ENCODE data around the gene STARD5.

Gene STARD5

GRCh38 chr15:81271761-81272644, 51.9 kb downstream of the STARD5 start:
- H3K27ac ChIP-seq (replicated peaks), result no peak overlapping the region
- no peak for TF ChIP-seq GABPA (IDR thresholded peaks at IDR 0.05; ENCODE audit: low read depth)
- TF ChIP-seq POLR2AphosphoS5 (IDR thresholded peaks at IDR 0.05; ENCODE audit: low read depth), result no peak
- TF ChIP-seq, protein P1, sequence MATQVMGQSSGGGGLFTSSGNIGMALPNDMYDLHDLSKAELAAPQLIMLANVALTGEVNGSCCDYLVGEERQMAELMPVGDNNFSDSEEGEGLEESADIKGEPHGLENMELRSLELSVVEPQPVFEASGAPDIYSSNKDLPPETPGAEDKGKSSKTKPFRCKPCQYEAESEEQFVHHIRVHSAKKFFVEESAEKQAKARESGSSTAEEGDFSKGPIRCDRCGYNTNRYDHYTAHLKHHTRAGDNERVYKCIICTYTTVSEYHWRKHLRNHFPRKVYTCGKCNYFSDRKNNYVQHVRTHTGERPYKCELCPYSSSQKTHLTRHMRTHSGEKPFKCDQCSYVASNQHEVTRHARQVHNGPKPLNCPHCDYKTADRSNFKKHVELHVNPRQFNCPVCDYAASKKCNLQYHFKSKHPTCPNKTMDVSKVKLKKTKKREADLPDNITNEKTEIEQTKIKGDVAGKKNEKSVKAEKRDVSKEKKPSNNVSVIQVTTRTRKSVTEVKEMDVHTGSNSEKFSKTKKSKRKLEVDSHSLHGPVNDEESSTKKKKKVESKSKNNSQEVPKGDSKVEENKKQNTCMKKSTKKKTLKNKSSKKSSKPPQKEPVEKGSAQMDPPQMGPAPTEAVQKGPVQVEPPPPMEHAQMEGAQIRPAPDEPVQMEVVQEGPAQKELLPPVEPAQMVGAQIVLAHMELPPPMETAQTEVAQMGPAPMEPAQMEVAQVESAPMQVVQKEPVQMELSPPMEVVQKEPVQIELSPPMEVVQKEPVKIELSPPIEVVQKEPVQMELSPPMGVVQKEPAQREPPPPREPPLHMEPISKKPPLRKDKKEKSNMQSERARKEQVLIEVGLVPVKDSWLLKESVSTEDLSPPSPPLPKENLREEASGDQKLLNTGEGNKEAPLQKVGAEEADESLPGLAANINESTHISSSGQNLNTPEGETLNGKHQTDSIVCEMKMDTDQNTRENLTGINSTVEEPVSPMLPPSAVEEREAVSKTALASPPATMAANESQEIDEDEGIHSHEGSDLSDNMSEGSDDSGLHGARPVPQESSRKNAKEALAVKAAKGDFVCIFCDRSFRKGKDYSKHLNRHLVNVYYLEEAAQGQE (IDR thresholded peaks at IDR 0.05; ENCODE audit: insufficient replicate concordance, low read depth), result no peak
- no peak for TF ChIP-seq CTCF (IDR thresholded peaks at IDR 0.05; ENCODE audit: insufficient read depth, low read length)
- no peak for TF ChIP-seq SPI1 (IDR thresholded peaks at IDR 0.05; ENCODE audit: borderline replicate concordance, low read depth)
- DNase-seq (ENCODE audit: low read depth in 1 of 2, low spot score in 1 of 2), result no peak

GRCh38 chr15:81270781-81271491, 53.0 kb downstream of the STARD5 start:
- Histone ChIP-seq H3K27ac (replicated peaks) (no peak overlapping the region), H3K4me3 (replicated peaks; ENCODE audit: insufficient read depth, low read length) (no peak overlapping the region), H3K27me3 (ENCODE audit: insufficient read depth, poor library complexity, severe bottlenecking) (no peaks in the 10 kb centered on the region)
- no peak for DNase-seq (ENCODE audit: low read depth in 1 of 2, low spot score in 1 of 2)
- TF ChIP-seq GABPA (IDR thresholded peaks at IDR 0.05; ENCODE audit: low read depth) (no peak), POLR2AphosphoS5 (IDR thresholded peaks at IDR 0.05; ENCODE audit: low read depth) (no peak), CTCF (IDR thresholded peaks at IDR 0.05; ENCODE audit: insufficient read depth, low read length) (no peak), SPI1 (IDR thresholded peaks at IDR 0.05; ENCODE audit: borderline replicate concordance, low read depth) (no peak)
- TF ChIP-seq, protein P1 (IDR thresholded peaks at IDR 0.05; ENCODE audit: insufficient replicate concordance, low read depth), result no peak

More at GRCh38 chr15:81271761-81272644, 51.9 kb downstream of the STARD5 start:
- H3K4me3 ChIP-seq (replicated peaks; ENCODE audit: insufficient read depth, low read length), result no peak overlapping the region
- no peaks in the 10 kb centered on the region for H3K27me3 ChIP-seq (ENCODE audit: insufficient read depth, poor library complexity, severe bottlenecking)

- no peak for TF ChIP-seq SPI1 (IDR thresholded peaks at IDR 0.05; ENCODE audit: borderline replicate concordance, low read depth)
- no peak for TF ChIP-seq CTCF (IDR thresholded peaks at IDR 0.05; ENCODE audit: insufficient read depth, low read length)
- TF ChIP-seq, protein P1 (IDR thresholded peaks at IDR 0.05; ENCODE audit: insufficient replicate concordance, low read depth), result no peak
- TF ChIP-seq GABPA (IDR thresholded peaks at IDR 0.05; ENCODE audit: low read depth), result no peak
- TF ChIP-seq POLR2AphosphoS5 (IDR thresholded peaks at IDR 0.05; ENCODE audit: low read depth), result no peak
- Histone ChIP-seq H3K4me3 (replicated peaks; ENCODE audit: insufficient read depth, low read length) (no peak overlapping the region), H3K27me3 (ENCODE audit: insufficient read depth, poor library complexity, severe bottlenecking) (peaks cover 1% of the 10 kb centered on the region), H3K27ac (replicated peaks) (no peak overlapping the region)
- no peak for DNase-seq (ENCODE audit: low read depth in 1 of 2, low spot score in 1 of 2)
These were observed 53.8 kb downstream of the STARD5 start for GRCh38 chr15:81270188-81270587.

All from HL-60 (cell line).